DOHH2 (cell line): ENCODE data around the gene NUP210L.
A peak's percentile ranks its signal among the peaks of the same experiment; 100 is the strongest.

Source experiments
- H3F3A ChIP-seq: fragments of 200-600 bp; sonication (generic), shearing (Covaris generic); 2 replicates; pipeline ENCODE4 v1.6.0; 2016; ENCODE audit warnings: antibody characterized with exemption, mild to moderate bottlenecking; ENCODE audit not compliant: control insufficient read depth, insufficient read depth
- H3K27ac ChIP-seq: fragments of 200-600 bp; sonication (generic); 2 replicates; pipeline ENCODE4 v1.5.1; 2014; ENCODE audit warnings: low read depth, mild to moderate bottlenecking, low read length, moderate library complexity
- H3K27me3 ChIP-seq: fragments of 200-600 bp; sonication (generic); 2 replicates; pipeline ENCODE4 v1.6.1; 2014; ENCODE audit warnings: mild to moderate bottlenecking, low read length, mixed read lengths; ENCODE audit not compliant: control insufficient read depth
- H3K36me3 ChIP-seq: fragments of 200-600 bp; sonication (generic); 2 replicates; pipeline ENCODE4 v1.6.1; 2014; ENCODE audit warnings: mild to moderate bottlenecking, low read length, moderate library complexity, mixed read lengths; ENCODE audit not compliant: control insufficient read depth
- H3K4me1 ChIP-seq: fragments of 200-600 bp; sonication (generic); 2 replicates; pipeline ENCODE4 v1.6.1; 2014; ENCODE audit warnings: mild to moderate bottlenecking, low read length, mixed read lengths; ENCODE audit not compliant: control insufficient read depth
- H3K4me2 ChIP-seq: fragments of 200-600 bp; sonication (generic); 2 replicates; pipeline ENCODE4 v1.6.0; 2014; ENCODE audit warnings: mild to moderate bottlenecking, low read length, moderate library complexity
- H3K4me3 ChIP-seq: fragments of 200-600 bp; sonication (generic); 2 replicates; pipeline ENCODE4 v1.5.1; 2014; ENCODE audit warnings: mild to moderate bottlenecking, low read length, mixed read lengths
- H3K79me2 ChIP-seq: fragments of 200-600 bp; sonication (generic); 2 replicates; pipeline ENCODE4 v1.6.1; 2014; ENCODE audit warnings: mild to moderate bottlenecking, low read length, mixed read lengths; ENCODE audit not compliant: control insufficient read depth
- H3K9me2 ChIP-seq: fragments of 200-600 bp; sonication (generic); replicated peaks from 2 replicates; pipeline ENCODE4 v1.6.1; 2014; ENCODE audit warnings: mild to moderate bottlenecking, low read length, mixed read lengths; ENCODE audit not compliant: control insufficient read depth
- H3K9me3 ChIP-seq: fragments of 200-600 bp; sonication (generic); 2 replicates; pipeline ENCODE4 v1.6.1; 2014; ENCODE audit warnings: antibody characterized with exemption, low read length, mixed read lengths; ENCODE audit not compliant: control insufficient read depth, insufficient read depth
- H4K20me1 ChIP-seq: fragments of 200-600 bp; sonication (generic); 2 replicates; pipeline ENCODE4 v1.6.0; 2014; ENCODE audit warnings: low read depth, mild to moderate bottlenecking, antibody characterized with exemption, low read length, moderate library complexity; ENCODE audit not compliant: control insufficient read depth, insufficient read depth
- CTCF ChIP-seq: fragments of 200-600 bp; sonication (generic); IDR thresholded peaks from one replicate; pipeline ENCODE4 v1.5.1; 2014; ENCODE audit warnings: antibody characterized with exemption, mild to moderate bottlenecking, low read depth, low read length; ENCODE audit not compliant: poor library complexity, severe bottlenecking
- EZH2phosphoT487 ChIP-seq: fragments of 200-600 bp; sonication (generic); IDR thresholded peaks from 2 replicates; pipeline ENCODE4 v1.6.1; 2017; ENCODE audit warnings: borderline replicate concordance, mild to moderate bottlenecking, antibody characterized with exemption, low read length, moderate library complexity, mixed read lengths

The NUP210L gene

GRCh38 chr1:154179946-154180687, 25.2 kb upstream of the NUP210L start:
- H3K27ac ChIP-seq, result peak overlapping the region; percentile 66

GRCh38 chr1:154178911-154179811, 24.3 kb upstream of the NUP210L start:
- no peak overlapping the region for H3K27ac ChIP-seq
- peaks cover 87% of the 10 kb centered on the region for H3K79me2 ChIP-seq
- H3K4me3 ChIP-seq, result peak overlapping the region; percentile 82; the same call in 1 of the 2 replicates
- H3K4me1 ChIP-seq, result peaks cover 52% of the 10 kb centered on the region
- TF ChIP-seq EZH2phosphoT487, result no peak
- H3K4me2 ChIP-seq, result peak overlapping the region; percentile 91
- H3K36me3 ChIP-seq, result peaks cover 75% of the 10 kb centered on the region
- H3F3A ChIP-seq, result no peaks in the 10 kb centered on the region
- peaks cover 48% of the 10 kb centered on the region for H4K20me1 ChIP-seq
- no peaks in the 10 kb centered on the region for H3K27me3 ChIP-seq
- no peaks in the 10 kb centered on the region for H3K9me3 ChIP-seq
- no peaks in the 10 kb centered on the region for H3K9me2 ChIP-seq

More at GRCh38 chr1:154179946-154180687, 25.2 kb upstream of the NUP210L start:
- H3K4me3 ChIP-seq, result peak overlapping the region; percentile 82
- H3K4me1 ChIP-seq, result peaks cover 52% of the 10 kb centered on the region
- peaks cover 48% of the 10 kb centered on the region for H4K20me1 ChIP-seq
- H3K9me3 ChIP-seq, result no peaks in the 10 kb centered on the region
- H3K4me2 ChIP-seq, result peak overlapping the region; percentile 91
- H3F3A ChIP-seq, result no peaks in the 10 kb centered on the region
- no peaks in the 10 kb centered on the region for H3K27me3 ChIP-seq
- no peaks in the 10 kb centered on the region for H3K9me2 ChIP-seq
- TF ChIP-seq CTCF (no peak), EZH2phosphoT487 (no peak)
- H3K79me2 ChIP-seq, result peaks cover 79% of the 10 kb centered on the region
- H3K36me3 ChIP-seq, result peaks cover 68% of the 10 kb centered on the region

GRCh38 chr1:154178013-154178412, 23.1 kb upstream of the NUP210L start:
- peak overlapping the region; percentile 91 for H3K4me2 ChIP-seq
- H3K9me3 ChIP-seq, result no peaks in the 10 kb centered on the region
- H3K27ac ChIP-seq, result no peak overlapping the region
- peak overlapping the region; percentile 82; the same call in 1 of the 2 replicates for H3K4me3 ChIP-seq
- TF ChIP-seq CTCF, result no peak
- no peak for TF ChIP-seq EZH2phosphoT487
- H3K36me3 ChIP-seq, result peaks cover 81% of the 10 kb centered on the region
- H3F3A ChIP-seq, result no peaks in the 10 kb centered on the region
- H3K9me2 ChIP-seq, result no peaks in the 10 kb centered on the region
- peaks cover 52% of the 10 kb centered on the region for H3K4me1 ChIP-seq
- H4K20me1 ChIP-seq, result peaks cover 48% of the 10 kb centered on the region
- H3K27me3 ChIP-seq, result no peaks in the 10 kb centered on the region
- H3K79me2 ChIP-seq, result peaks cover 87% of the 10 kb centered on the region
